GM23248 (cell line): ENCODE measurements around the gene LIMS2.

Source experiments
- EZH2 ChIP-seq: fragments of 200-600 bp; sonication (generic); IDR thresholded peaks from 2 replicates; pipeline ENCODE4 v1.6.1; 2018; ENCODE audit warnings: antibody characterized with exemption, mild to moderate bottlenecking; ENCODE audit not compliant: insufficient read depth, poor library complexity, severe bottlenecking
- EZH2phosphoT487 ChIP-seq: fragments of 200-600 bp; sonication (generic); IDR thresholded peaks from 2 replicates; pipeline ENCODE4 v1.6.1; 2018; ENCODE audit warnings: antibody characterized with exemption, moderate library complexity, mild to moderate bottlenecking, low read depth; ENCODE audit not compliant: insufficient read depth

DNA sequence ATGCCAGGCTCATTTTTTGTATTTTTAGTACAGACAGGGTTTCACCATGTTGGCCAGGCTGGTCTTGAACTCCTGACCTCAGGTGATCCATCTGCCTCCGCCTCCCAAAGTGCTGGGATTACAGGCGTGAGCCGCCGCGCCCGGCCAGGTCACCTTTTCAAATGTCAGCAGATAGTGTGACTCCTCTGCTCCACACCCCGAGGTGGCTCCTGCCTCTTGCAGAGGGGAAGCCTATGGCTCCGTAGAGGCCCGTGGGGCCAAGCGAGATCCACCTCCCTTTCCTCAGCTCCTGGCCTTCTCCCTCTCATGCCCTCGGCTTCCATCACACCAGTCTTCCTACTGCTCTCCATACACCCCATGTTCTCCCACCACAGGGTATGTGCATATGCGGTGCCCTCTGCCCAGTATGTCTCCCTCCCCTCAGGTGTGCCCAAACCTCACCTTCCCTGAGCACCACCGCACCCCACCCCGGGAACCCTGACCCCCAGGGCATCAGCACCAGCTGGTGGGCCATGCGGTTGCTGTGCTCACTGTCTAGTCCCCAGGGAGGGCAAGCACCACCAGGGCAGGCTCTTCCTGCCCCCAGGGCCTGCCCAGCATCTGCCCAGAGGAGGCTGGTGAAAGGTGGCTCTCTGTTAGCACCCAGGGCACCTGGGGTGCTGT lies 18.6 kb downstream of the LIMS2 start:
- TF ChIP-seq EZH2phosphoT487 (no peak), EZH2 (no peak)
